HCT116 (cell line): ENCODE results near the gene MAP9.

Source experiments
- ATF3 ChIP-seq: IDR thresholded peaks from 2 replicates; pipeline ENCODE4 v1.6.1; 2012
- CBX3 ChIP-seq: IDR thresholded peaks from 2 replicates; pipeline ENCODE4 v1.6.1; 2012; ENCODE audit warnings: low read depth
- CEBPB ChIP-seq: IDR thresholded peaks from 2 replicates; pipeline ENCODE4 v1.6.1; 2012; ENCODE audit warnings: low read depth
- CTCF ChIP-seq, 3 experiments: fragments of 200-600 bp in 1 of 3; sonication (generic) in 1 of 3; IDR thresholded peaks in 2 of 3; conservative IDR thresholded peaks in 1 of 3; 2 replicates each; pipeline ENCODE4 v1.5.1; 2012 to 2017; ENCODE audit warnings: low read depth in 2 of 3, low read length in 2 of 3, antibody characterized with exemption in 1 of 3, borderline replicate concordance in 1 of 3, control low read depth in 1 of 3, mild to moderate bottlenecking in 1 of 3, mixed read lengths in 1 of 3, mixed run types in 1 of 3, moderate library complexity in 1 of 3; ENCODE audit not compliant: insufficient read depth in 1 of 3
- EZH2 ChIP-seq: fragments of 200-600 bp; sonication (generic); IDR thresholded peaks from 2 replicates; pipeline ENCODE4 v1.6.1; 2017; ENCODE audit warnings: antibody characterized with exemption, mixed run types
- JUND ChIP-seq: IDR thresholded peaks from 2 replicates; pipeline ENCODE4 v1.6.1; 2012
- MAX ChIP-seq: IDR thresholded peaks from 2 replicates; pipeline ENCODE4 v1.6.1; 2012
- POLR2A ChIP-seq: IDR thresholded peaks from 2 replicates; pipeline ENCODE4 v1.7.0; 2011; ENCODE audit warnings: borderline replicate concordance; ENCODE audit not compliant: insufficient read depth, insufficient read length; ENCODE audit errors: extremely low read depth
- POLR2AphosphoS5 ChIP-seq: IDR thresholded peaks from 2 replicates; pipeline ENCODE4 v1.6.1; 2011; ENCODE audit warnings: mild to moderate bottlenecking, low read depth, low read length, moderate library complexity
- RAD21 ChIP-seq: IDR thresholded peaks from 2 replicates; pipeline ENCODE4 v1.6.1; 2012; ENCODE audit warnings: low read depth, mild to moderate bottlenecking
- SIN3A ChIP-seq: IDR thresholded peaks from 2 replicates; pipeline ENCODE4 v1.6.1; 2012; ENCODE audit warnings: low read depth
- SRF ChIP-seq: IDR thresholded peaks from 2 replicates; pipeline ENCODE4 v1.6.1; 2012; ENCODE audit warnings: low read depth
- YY1 ChIP-seq: IDR thresholded peaks from 2 replicates; pipeline ENCODE4 v1.6.1; 2011; ENCODE audit warnings: low read length, low read depth, moderate library complexity, mild to moderate bottlenecking; ENCODE audit not compliant: insufficient replicate concordance; ENCODE audit errors: extremely low read depth

GRCh38 chr4:155423671-155424070 is 46.9 kb upstream of the MAP9 start:
- TF ChIP-seq CTCF (IDR thresholded peaks at IDR 0.05 in 2 of 3, conservative IDR thresholded peaks at IDR 0.05 in 1 of 3; ENCODE audit: borderline replicate concordance in 1 of 3, insufficient read depth in 1 of 3, low read depth in 2 of 3, low read length in 2 of 3): no peak
- TF ChIP-seq CBX3: no peak
- no peak for TF ChIP-seq JUND
- no peak for TF ChIP-seq POLR2A
- TF ChIP-seq YY1: no peak
- TF ChIP-seq POLR2AphosphoS5: no peak
- TF ChIP-seq RAD21: no peak
- no peak for TF ChIP-seq ATF3
- no peak for TF ChIP-seq SRF
- TF ChIP-seq SIN3A: no peak
- TF ChIP-seq EZH2: no peak
- TF ChIP-seq MAX: no peak
- no peak for TF ChIP-seq CEBPB
